ENCODE results near the gene PDIA5. TPM values are rescaled to one million over a fixed set of nuclear protein-coding genes. Genes with fewer than 3 reads are reported as not detected.

The PDIA5 gene
- total RNA-seq, 1 experiment from 2014 or later = 24.3 TPM

DNA sequence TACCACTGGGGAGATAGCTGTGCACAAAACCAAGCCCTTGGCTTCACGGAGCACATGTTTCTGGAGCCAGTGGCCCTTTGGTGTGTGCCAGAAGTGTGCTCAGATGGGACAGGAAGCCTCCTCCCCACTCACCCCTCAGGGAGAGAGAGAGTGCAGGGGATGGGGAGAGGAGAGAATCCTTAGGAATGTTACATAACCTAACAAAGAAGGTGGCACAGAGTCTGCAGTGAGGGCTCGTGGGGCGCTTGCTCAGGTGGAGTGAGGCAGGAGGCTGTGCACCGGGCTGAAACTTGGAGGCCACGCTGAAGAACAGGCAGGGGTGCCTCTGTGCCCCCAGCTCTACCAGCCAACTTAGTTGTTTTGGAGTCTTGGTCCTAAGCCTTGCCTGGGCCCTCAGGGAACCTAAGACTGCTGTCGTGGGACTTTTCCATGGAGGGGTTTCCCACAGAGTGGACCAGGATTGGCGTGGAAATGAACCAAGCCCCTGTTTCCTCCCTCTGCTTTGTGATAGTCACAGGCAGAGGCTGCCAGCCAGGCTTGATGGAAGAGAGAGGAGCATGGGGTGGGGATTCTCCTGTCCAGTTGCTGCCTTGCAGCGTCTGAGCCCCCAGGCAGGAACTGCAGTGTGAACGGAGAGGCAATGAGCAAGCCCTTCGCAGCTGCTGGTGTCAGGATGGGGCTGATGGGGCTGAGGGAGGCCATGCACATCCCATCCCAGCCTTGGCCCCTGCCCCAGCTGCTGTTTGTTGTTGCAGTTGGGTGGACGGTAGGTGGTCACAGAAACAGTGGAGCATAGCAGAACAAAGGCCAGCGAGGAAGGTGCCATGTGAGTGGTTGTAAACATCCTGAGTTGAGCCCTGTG is 32.7 kb downstream of the PDIA5 start:
- peaks cover 26 to 30% of the 10 kb centered on the region in 2 experiments for H3K4me1 Mint-ChIP-seq
- H3K79me1 ChIP-seq (ENCODE audit: insufficient read depth, low read depth, low read length, poor library complexity, severe bottlenecking) = no peaks in the 10 kb centered on the region
- no peaks in the 10 kb centered on the region for H3K9me3 Mint-ChIP-seq
- no peak overlapping the region for H2BK15ac ChIP-seq (ENCODE audit: low read depth, low read length)
- peak overlapping the region; percentile 76 for H3K18ac ChIP-seq (ENCODE audit: insufficient read length, low read depth, low read length)
- no peak overlapping the region for H2BK5ac ChIP-seq (ENCODE audit: insufficient read length, low read length)
- no peak overlapping the region for H3T11ph ChIP-seq (ENCODE audit: low read length)
- H4K8ac ChIP-seq (replicated peaks; ENCODE audit: insufficient read length, low read depth, low read length) = peak overlapping the region; percentile 15
- H3K56ac ChIP-seq (ENCODE audit: insufficient read length, low read depth, low read length) = peak overlapping the region; percentile 79
- peak overlapping the region; percentile 11 for H2BK12ac ChIP-seq (ENCODE audit: insufficient read length, low read depth, low read length)
- no peaks in the 10 kb centered on the region for H3K23me2 ChIP-seq (ENCODE audit: insufficient read length, low read depth, low read length, poor library complexity, severe bottlenecking)
- H2AK5ac ChIP-seq (ENCODE audit: insufficient read length, low read length) = no peak overlapping the region
- no peaks in the 10 kb centered on the region for H3K27me3 Mint-ChIP-seq (ENCODE audit: low read depth)
- TF ChIP-seq, protein P1, sequence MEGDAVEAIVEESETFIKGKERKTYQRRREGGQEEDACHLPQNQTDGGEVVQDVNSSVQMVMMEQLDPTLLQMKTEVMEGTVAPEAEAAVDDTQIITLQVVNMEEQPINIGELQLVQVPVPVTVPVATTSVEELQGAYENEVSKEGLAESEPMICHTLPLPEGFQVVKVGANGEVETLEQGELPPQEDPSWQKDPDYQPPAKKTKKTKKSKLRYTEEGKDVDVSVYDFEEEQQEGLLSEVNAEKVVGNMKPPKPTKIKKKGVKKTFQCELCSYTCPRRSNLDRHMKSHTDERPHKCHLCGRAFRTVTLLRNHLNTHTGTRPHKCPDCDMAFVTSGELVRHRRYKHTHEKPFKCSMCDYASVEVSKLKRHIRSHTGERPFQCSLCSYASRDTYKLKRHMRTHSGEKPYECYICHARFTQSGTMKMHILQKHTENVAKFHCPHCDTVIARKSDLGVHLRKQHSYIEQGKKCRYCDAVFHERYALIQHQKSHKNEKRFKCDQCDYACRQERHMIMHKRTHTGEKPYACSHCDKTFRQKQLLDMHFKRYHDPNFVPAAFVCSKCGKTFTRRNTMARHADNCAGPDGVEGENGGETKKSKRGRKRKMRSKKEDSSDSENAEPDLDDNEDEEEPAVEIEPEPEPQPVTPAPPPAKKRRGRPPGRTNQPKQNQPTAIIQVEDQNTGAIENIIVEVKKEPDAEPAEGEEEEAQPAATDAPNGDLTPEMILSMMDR (conservative IDR thresholded peaks at IDR 0.05) = no peak
- no peaks in the 10 kb centered on the region for H3K79me2 ChIP-seq (ENCODE audit: insufficient read depth, low read length)
- H3K9me3 ChIP-seq (ENCODE audit: control insufficient read depth, low read depth, low read length) = no peaks in the 10 kb centered on the region
- no peak overlapping the region for H2BK20ac ChIP-seq (ENCODE audit: low read depth, low read length, poor library complexity, severe bottlenecking)
- H3K27me3 ChIP-seq (ENCODE audit: insufficient read depth, low read length) = no peaks in the 10 kb centered on the region
- DNase-seq = no peak
- H3K23ac ChIP-seq (ENCODE audit: insufficient read length, low read depth, low read length) = no peak overlapping the region
- H4K91ac ChIP-seq (ENCODE audit: insufficient read length, low read depth, low read length) = peak overlapping the region; percentile 55
- H3K4me3 Mint-ChIP-seq = no peak overlapping the region
- no CpG with 5 or more reads among the region's 12 CpGs for WGBS (ENCODE audit: extremely low coverage, insufficient read length, low lambda C conversion rate)
- peak overlapping the region; percentile 45 to 95 (median 63) for H3K27ac Mint-ChIP-seq
- peaks cover 14% of the 10 kb centered on the region; the same call in 1 of the 2 replicates for H3K4me1 ChIP-seq (ENCODE audit: insufficient read depth, low read length)
- H3K14ac ChIP-seq (ENCODE audit: insufficient read depth, low read length) = peak overlapping the region; percentile 85
- peaks cover 14 to 29% (median 26%) of the 10 kb centered on the region in 3 experiments; a peak in 6 of 7 replicates for H3K36me3 Mint-ChIP-seq (ENCODE audit: insufficient read depth in 1 of 3, low read depth in 3 of 3)
- no peak overlapping the region for H3K27ac ChIP-seq (ENCODE audit: insufficient read length, low read depth, low read length)
- peaks cover 4% of the 10 kb centered on the region for H4K20me1 ChIP-seq (ENCODE audit: control insufficient read depth, insufficient read depth, insufficient read length)
- peak overlapping the region; percentile 67; the same call in 1 of the 2 replicates for H3K4ac ChIP-seq (ENCODE audit: low read depth, low read length)
- no peak overlapping the region for H3K9ac ChIP-seq (ENCODE audit: extremely low read depth, insufficient read length, low read length)
- H2BK120ac ChIP-seq (ENCODE audit: low read depth, low read length, poor library complexity, severe bottlenecking) = no peak overlapping the region
- peak overlapping the region; percentile 34 for H4K5ac ChIP-seq (ENCODE audit: insufficient read length, low read depth, low read length)
- H2AFZ ChIP-seq (ENCODE audit: low read length) = no peak overlapping the region
- no peak overlapping the region for H3K4me2 ChIP-seq (ENCODE audit: insufficient read depth, insufficient read length, low read length)

Measured in H9 (cell line).